A549 treated with dexamethasone at 1 μM for 4 hours (cell line): Measurements from ENCODE around the gene CLIP4. TPM values are rescaled to one million over a fixed set of nuclear protein-coding genes. Genes with fewer than 3 reads are reported as not detected.

ENCODE experiments used
- total RNA-seq: library from RNA; stranded (reverse); fragments of 200-300 nt; extraction: Qiagen RNA extraction; gene quantifications from 5 replicates; pipeline ENCODE4 v1.2.3, GENCODE V29; 2022

CLIP4 gene
- total RNA-seq, result 14.4 to 24.3 TPM (median 20.9 TPM) in 5 replicates

DNA sequence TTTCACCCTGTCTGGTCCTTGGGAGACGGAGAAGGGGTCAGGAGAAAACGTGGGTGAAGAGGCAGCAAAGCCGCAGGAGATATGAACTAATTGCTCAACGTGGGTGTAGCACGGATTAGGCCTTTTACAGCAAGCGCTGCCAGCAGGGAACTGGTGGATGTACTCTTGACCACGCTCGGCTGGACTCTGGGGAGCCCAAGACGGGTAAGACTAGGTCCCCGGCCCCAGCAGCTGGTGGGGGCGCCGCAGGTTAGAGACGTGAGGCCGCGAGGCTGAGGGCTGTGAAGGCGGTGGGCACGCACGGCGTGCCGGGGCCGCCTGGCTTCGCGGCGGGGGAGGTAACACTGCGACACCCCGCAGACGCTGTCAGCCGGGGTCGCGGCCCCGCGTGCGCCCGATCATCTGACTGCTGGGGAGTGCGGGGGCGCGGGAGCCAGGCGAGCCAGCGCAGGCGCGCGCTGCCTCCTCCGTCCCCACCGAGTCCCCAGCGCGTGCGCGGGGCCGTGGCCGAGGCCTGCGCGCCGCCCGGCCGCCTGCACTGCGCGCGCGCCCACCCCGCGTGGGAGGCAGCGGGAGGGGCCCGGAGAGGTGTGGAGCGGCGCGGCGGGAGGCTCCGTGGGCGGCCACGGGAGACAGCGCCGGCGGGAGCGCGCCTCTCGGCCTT lies at the start of gene CLIP4:
Gene CLIP4, plus strand, starts transcription at position 470 of the 664 bp plus-strand sequence. CDS start 5,974 bp downstream, outside the sequence.

DNA sequence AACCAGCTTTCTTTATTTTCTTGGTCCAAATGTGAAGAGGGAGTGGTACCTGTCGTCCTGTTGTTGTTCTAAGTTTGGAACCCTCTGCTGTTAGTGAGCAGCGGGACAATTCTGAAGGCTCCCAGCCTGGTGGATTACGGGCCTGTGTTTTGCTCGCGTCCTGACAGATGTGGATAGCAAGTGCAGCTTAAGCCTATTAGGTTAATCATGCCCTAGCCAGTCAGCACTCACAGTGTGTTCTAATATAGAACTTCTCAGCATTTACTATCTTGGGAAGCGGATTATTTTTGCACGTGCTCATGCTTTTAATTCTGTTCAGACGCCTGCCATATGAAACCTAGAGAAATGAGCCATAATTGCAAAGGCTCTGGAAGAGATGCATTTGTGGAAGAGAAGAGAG lies 40.8 kb upstream of the CLIP4 start, which contains the start of gene PCARE:
Gene PCARE, minus strand, starts transcription at position 113 of the 400 bp plus-strand sequence. CDS start 262 bp downstream, outside the sequence.

Other genes starting within 250 kb of the CLIP4 start
- 13.8 to 15.3 TPM (median 15.2 TPM) in 5 replicates for gene TRMT61B, start 245.1 kb upstream of the CLIP4 start, total RNA-seq
- gene WDR43, start 220.7 kb upstream of the CLIP4 start, total RNA-seq, result 80.8 to 114 TPM (median 104 TPM) in 5 replicates
- 0.15 to 0.27 TPM (median 0.21 TPM) in 4 of 5 replicates, not detected in the other for gene TOGARAM2, start 134.1 kb upstream of the CLIP4 start, total RNA-seq
- gene PCARE, start 40.9 kb upstream of the CLIP4 start, total RNA-seq, result not detected in 5 replicates